Raji (cell line): ENCODE measurements around the gene MAPK1IP1L.

Source experiments
- POLR2A ChIP-seq: IDR thresholded peaks from 2 replicates; pipeline ENCODE4 v1.6.1; 2011; ENCODE audit warnings: low read depth, low read length, control low read depth; ENCODE audit not compliant: insufficient read depth

The MAPK1IP1L gene

DNA sequence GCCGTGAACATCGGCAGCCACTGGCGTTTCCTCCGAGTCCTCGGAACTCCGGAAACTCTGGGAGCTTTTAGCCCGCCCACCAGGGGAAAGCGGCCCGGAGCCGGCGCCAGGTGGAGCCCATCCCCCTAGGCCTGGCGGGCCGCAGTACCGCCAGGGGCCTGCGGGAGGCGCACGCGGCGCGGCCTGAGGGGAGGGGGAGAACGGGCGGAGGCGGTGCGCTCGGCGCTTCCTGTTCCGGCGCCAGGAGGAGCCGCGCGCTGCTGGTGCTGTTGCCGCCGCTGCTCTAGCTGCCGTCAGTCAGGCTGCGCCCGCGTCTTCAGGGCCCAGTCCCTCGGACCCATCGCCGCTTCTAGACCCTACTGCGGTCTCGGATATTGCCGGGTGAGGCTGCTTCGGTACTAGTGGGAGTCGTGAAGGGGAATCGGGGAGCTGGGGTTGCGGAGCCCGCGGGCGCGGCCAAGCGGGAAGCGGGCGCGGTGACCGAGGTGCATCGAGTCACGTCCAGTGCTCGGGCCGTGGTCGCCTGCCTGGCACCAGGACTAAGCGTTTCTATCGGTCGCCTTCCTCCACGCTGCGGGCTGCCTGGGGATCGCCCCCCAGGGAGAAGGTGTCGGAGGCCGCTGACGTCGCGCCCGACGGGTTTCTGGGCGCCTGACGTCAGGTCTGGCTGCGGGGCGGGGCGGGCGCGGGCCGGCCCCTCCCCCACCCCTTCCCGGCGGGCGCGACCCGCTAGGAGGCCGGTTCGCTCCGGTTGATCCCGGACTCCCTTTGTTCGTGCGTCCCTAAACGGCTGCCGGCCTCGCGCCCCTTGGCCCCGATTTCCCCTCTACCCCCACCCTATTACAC lies at the start of gene MAPK1IP1L:
Gene MAPK1IP1L (plus strand): TSS at position 225 of the 846 bp plus-strand sequence. CDS start 10,037 bp downstream, outside the sequence.
- TF ChIP-seq POLR2A = peak; percentile 99

DNA sequence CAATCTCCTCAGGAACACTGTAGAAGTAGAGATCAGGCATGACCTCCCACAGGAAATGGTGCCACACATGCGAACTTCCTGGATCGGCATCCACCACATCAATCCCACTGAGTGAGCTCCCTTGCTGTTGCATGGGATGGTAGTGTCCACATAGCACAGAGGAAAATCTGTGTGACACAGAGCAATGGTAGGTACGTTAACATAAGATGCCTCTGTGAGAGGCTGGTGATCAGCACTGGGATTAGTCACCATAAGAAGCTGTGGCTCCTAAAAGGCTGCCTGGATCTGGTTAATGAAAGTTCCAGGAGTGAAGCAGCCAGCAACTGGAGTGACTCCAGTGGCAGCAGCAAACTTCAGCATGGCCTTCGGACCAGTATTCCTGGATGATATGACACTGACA lies 46.4 kb upstream of the MAPK1IP1L start:
- TF ChIP-seq POLR2A = no peak

DNA sequence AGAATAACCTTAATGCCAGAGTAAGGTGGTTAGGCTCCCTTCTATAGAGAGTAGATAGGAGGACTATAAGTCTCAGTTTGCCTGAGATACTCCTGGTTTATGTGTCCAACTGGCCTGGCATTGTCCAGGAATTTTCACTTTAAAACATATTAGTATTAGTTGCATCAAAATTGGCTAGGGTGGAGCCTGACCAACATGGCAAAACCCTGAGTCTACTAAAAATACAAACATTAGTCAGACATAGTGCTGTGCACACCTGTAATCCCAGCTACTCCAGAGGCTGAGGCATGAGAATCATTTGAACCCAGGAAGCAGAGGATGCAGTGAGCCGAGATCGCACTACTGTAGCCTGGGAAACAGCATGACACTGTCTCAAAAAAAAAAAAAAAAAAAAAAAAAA lies 36.4 kb upstream of the MAPK1IP1L start:
- TF ChIP-seq POLR2A = no peak

DNA sequence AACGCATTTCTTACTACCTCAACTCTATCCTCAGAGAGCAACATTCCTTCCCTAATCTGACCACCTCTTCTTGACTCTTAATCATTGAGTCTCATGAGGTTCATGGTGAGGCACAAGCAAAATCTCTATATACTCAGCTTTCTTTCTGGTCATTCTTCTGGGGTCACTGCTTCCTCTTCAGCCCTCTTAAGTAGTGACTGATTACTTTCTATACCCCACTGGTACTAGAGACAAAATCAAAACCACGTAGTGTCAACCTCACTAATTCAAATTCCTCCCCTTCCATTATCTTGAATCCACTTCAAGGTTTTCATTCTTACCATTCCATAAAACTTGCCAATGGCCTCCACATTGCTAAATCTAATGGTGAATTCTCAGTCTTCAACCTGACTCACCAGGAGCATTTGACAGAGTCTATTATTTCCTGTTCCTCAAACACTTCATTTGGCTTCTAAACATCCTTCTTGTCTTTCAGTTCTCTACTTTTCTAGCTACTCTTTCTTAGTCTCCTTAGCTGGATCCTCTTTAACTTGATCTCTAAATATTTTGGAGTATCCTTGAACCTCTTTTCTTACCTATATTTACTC lies 31.4 kb upstream of the MAPK1IP1L start:
- TF ChIP-seq POLR2A = no peak

DNA sequence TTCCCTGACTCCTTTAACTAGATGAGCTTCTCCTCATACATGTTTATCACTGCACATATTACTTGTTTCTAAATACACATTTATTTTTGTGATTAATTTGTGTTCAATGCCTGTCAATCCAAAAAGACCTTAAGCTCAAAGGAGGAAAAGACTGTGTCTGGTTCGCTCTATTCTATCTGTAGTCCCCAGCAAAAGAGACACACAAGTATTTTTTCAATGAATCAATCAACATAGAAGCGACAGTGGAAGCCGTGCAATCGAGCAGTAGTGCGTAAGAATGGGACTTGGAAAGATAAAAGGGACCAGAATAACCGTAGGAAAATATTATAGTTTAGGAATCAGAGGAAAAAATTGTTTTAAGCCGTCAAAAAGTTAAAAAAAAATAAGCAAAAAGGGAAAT lies 25.5 kb upstream of the MAPK1IP1L start:
- no peak for TF ChIP-seq POLR2A

DNA sequence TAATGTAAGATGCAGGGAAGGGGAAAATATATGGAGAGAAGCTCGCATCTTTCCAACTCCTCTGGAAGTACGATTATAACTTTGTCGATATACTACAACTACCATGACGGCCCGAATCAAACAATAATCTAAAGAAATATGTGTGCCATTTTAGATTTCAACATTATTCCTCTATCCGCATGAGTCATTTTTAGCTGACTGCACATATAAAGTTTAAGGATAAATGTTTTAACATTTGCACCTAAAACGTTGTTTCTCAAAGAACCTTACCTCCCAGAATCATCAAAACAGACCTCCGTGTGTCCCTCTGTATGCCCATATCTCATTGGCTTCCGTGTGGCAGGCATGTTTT lies 25.0 kb upstream of the MAPK1IP1L start:
- no peak for TF ChIP-seq POLR2A

DNA sequence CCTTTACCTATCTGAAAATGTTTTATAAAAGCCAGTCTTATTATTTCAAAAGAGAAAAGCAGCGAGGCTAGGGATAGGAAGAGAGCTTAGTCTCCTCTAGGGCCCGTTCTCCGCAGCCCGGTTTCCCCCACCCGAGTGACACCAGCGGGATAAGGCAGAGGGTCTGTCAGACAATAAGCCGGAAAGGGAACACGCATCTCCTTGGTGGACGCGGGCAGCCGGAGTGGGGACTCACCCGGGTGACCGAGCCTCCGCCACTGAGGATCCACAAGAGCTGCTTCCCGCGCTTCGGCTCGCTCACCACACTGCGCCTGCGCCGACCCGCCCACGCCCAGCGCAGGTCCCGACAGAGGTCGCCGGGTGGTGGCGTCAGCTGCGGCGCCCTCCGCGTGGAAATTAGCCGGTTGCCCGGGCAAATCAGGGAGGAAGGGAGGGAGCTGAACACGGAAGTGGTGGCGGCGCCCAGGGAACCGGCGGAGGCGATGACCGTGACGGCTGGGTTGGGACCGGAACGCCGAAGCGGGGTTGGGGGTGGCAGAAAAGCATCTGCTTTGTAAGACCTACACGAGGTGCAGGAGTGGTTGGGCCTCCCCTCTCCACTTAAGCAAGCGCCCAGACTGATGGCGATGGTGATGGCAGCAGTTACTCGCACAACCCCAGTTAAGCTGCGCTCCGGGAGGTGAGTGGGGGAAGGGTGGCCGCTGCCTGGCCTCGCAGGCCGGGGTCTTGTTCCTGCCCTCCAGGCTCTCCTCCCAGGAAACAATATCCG lies 24.5 kb upstream of the MAPK1IP1L start, which contains the start of the genes SOCS4 and WDHD1:
Gene SOCS4 (plus strand): TSS at position 444 of the 769 bp plus-strand sequence. CDS start 15,806 bp downstream, outside the sequence.
Gene WDHD1 (minus strand): TSS at position 307 of the 769 bp plus-strand sequence. CDS start 312 bp downstream, outside the sequence.
- peak; percentile 96 for TF ChIP-seq POLR2A

DNA sequence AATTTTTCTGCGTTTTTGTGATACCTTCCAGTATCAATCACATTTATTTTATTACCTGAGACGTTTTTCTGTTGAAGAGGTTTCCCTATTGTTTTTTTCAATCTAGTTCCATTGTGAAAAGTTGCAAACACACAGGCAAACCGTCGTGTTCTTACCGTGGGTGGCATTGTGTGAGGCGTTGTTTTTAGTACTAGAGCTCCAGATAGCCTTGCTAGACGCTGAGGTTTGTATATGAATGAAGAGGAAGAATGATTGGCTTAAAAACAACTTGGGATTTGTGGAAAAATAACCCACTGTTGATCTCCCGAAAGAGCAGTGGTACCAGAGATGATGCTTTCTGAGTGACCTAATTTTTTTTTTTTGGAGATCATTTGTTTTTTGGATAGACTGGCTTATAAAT lies 23.4 kb upstream of the MAPK1IP1L start:
- TF ChIP-seq POLR2A = no peak

DNA sequence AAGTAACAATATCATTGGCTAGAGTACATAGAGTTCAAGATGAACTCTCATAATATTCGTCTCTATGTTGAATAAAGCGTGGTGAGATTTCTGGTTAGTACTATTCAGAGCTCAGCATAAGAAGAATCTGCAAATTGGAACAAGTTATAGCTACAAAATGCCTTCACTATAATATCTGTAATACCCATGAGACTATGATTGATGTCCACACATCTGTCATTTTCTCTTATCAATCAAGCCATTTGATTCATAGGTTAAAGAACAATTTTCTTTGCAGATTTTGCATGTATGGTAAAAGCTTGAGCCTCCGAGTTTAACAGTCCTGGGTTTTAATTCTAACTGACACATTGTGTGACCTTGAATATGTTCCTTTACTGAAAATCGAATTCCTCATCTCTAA lies 23.0 kb upstream of the MAPK1IP1L start:
- TF ChIP-seq POLR2A = no peak

DNA sequence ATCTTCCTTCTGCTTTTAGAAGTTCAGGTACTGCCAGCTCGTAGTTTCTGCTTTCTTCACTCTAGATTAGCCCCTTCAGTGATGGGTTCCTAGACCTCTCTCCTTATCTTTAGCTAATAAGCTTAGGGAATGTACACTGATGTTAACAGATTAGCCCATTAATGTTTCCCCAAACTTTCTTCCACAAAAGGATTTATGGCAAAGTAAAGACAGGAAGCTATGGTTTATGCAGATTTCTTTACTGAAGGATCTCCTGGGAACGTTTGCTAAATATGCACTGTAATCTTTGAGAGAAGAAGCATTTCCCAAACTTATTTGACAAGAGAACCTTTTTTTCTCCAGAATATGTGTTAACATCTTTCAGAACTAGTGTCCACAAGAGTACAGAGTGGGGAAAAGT lies 20.3 kb upstream of the MAPK1IP1L start:
- TF ChIP-seq POLR2A = no peak

DNA sequence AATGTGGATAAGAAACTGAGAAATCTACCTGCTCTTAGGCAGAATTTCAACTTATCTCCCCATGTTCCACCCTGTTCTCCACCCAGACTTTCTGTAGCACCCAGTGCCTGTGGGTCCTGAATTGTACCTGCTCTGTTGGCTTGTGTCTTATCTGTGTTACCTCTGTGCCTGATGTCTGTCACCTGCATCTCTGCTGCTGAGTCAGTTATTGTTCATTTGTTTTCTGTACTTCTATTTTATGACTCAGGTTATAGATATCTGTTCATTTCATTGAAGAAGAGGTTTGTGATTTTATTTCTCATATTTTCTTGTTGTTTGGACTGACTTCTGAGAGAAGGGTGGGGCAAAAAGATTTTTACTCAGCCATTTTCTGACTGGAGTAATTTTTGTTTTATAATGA lies 12.7 kb upstream of the MAPK1IP1L start:
- TF ChIP-seq POLR2A = no peak

DNA sequence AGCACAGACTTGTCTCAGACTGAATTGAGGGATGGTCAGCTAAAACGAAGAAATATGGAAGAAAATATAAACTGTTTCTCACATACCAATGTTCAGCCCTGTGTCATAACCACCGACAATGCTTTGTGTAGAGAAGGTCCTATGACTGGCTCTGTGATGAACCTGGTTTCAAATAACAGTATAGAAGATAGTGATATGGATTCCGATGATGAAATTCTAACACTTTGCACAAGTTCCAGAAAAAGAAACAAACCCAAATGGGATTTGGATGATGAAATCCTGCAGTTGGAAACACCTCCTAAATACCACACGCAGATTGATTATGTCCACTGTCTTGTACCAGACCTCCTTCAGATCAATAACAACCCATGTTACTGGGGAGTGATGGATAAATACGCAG lies 7.9 kb upstream of the MAPK1IP1L start:
- TF ChIP-seq POLR2A = no peak

DNA sequence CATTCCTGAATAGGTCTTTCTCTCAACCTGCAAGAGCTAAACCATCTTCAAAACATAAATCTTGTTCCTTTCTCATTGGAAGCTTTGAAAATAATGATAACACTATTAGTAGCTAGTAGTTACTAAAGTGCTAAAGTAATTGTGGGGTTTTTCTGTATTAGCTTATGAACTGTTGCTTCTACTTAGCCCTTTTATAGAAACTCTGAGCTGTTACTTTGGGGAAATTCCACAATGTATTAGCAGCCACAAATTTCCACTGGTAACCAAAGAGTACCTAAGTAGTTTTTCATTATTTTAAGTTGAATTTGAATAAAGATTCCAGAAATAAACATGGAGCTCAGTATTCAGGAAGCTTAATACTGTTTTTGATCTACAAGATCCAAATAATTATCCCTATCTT lies 6.4 kb upstream of the MAPK1IP1L start:
- no peak for TF ChIP-seq POLR2A

DNA sequence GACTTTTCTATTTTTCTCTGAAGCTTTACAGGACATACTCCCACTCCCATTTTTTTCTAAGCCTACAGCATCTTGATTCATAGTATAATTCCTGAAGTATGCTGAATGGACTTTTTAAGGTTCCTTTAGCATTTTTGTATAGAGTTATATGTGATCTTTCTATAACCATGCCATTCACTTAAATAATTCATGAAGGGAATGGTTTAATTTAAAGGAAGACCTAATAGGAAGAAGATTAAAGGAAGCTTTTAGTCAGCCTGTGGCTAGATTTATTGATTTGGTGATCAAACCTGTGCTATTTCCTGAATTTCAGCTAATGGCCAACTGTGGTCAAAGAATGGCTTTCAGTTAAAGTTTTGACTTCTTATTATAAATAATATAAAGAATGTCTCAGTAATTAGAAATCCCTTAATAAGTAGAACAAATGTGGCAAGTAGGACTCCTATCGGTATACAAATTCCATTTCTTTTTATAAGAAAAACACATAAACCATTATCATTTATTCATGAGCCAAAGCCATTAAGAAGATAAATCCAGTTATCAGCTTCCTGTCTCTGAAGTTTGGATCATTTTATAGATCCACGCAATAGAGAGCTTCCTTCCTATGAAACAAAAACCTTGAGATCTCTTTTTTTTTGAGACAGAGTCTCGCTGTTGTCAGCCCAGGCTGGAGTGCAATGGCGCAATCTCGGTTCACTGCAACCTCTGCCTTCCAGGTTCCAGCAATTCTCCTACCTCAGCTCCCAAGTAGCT lies 4.0 kb upstream of the MAPK1IP1L start:
- TF ChIP-seq POLR2A = no peak

DNA sequence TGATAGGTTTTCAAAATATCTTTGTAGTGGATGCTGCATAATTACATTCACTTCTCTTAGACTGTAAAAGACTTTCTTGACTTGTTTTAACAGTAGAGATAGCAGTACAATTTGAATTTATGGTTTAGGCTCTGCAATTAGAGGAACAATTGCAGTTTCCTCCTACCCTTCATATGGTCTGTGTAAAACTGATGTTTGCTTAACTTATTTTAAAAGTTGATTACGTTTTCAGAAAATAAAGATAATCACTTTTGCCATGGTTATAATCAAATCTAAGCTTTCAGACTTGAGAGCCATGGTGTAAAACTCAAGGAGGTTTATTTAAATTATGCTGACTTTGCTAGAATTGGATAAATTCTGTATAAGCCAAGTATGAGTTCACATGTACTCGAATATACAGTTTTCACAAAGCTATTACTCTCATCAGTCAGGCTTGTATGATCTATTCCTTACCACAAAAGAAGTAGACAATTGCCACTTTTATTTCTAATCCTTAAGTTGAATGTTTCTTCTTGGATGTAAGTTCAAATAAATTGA lies 2.5 kb upstream of the MAPK1IP1L start:
- no peak for TF ChIP-seq POLR2A
